ENCODE data around the gene ARSH.

Gene ARSH

GRCh38 chrX:3066555-3066954 is 60.2 kb downstream of the ARSH start:
- Histone ChIP-seq H3K4me1 (ENCODE audit: insufficient read depth, low read length) (no peaks in the 10 kb centered on the region), H3K9ac (ENCODE audit: low read depth, low read length) (no peak overlapping the region; the same call in 1 of the 2 replicates), H3K9me3 (ENCODE audit: control insufficient read depth, insufficient read depth, low read length) (no peaks in the 10 kb centered on the region), H3K36me3 (ENCODE audit: insufficient read depth, low read length) (no peaks in the 10 kb centered on the region)

GRCh38 chrX:3075959-3076358 is 69.6 kb downstream of the ARSH start:
- Histone ChIP-seq H3K9ac (ENCODE audit: low read depth, low read length) (peak overlapping the region; percentile 42; the same call in 1 of the 2 replicates), H3K4me1 (ENCODE audit: insufficient read depth, low read length) (no peaks in the 10 kb centered on the region), H3K9me3 (ENCODE audit: control insufficient read depth, insufficient read depth, low read length) (no peaks in the 10 kb centered on the region), H3K36me3 (ENCODE audit: insufficient read depth, low read length) (no peaks in the 10 kb centered on the region)

GRCh38 chrX:3076416-3076991 is 70.2 kb downstream of the ARSH start:
- H3K9me3 ChIP-seq (ENCODE audit: control insufficient read depth, insufficient read depth, low read length): no peaks in the 10 kb centered on the region
- peak overlapping the region; percentile 42; the same call in 1 of the 2 replicates for H3K9ac ChIP-seq (ENCODE audit: low read depth, low read length)
- no peaks in the 10 kb centered on the region for H3K4me1 ChIP-seq (ENCODE audit: insufficient read depth, low read length)

More at GRCh38 chrX:3076416-3076991, 70.2 kb downstream of the ARSH start:
- no peaks in the 10 kb centered on the region for H3K36me3 ChIP-seq (ENCODE audit: insufficient read depth, low read length)
